SH-SY5Y (cell line): Measurements from ENCODE around the gene VOPP1.

Experiments
- GATA2 ChIP-seq: IDR thresholded peaks from 2 replicates; pipeline ENCODE4 v1.6.1; 2011; ENCODE audit warnings: mild to moderate bottlenecking, low read depth, low read length
- GATA3 ChIP-seq: IDR thresholded peaks from 2 replicates; pipeline ENCODE4 v1.6.1; 2011; ENCODE audit warnings: low read depth, mild to moderate bottlenecking, low read length, moderate library complexity

VOPP1 gene

GRCh38 chr7:55472928-55473725, 99.2 kb downstream of the VOPP1 start:
- TF ChIP-seq GATA2 (no peak), GATA3 (no peak)

- TF ChIP-seq GATA3 (no peak), GATA2 (no peak)
These were observed 102.0 kb downstream of the VOPP1 start for GRCh38 chr7:55470261-55470660.

GRCh38 chr7:55469721-55470120, 102.6 kb downstream of the VOPP1 start:
- TF ChIP-seq GATA3 (no peak), GATA2 (no peak)

GRCh38 chr7:55469271-55469681, 103.0 kb downstream of the VOPP1 start:
- TF ChIP-seq GATA2, result no peak
- no peak for TF ChIP-seq GATA3

- TF ChIP-seq GATA3 (no peak), GATA2 (no peak)
These were observed 103.8 kb downstream of the VOPP1 start for GRCh38 chr7:55468495-55468894.

GRCh38 chr7:55467047-55467593, 105.2 kb downstream of the VOPP1 start:
- TF ChIP-seq GATA3, result no peak
- TF ChIP-seq GATA2, result no peak

- TF ChIP-seq GATA2 (no peak), GATA3 (no peak)
These were observed 106.6 kb downstream of the VOPP1 start for GRCh38 chr7:55465691-55466090.

GRCh38 chr7:55464422-55464821, 107.9 kb downstream of the VOPP1 start:
- TF ChIP-seq GATA2 (no peak), GATA3 (no peak)

GRCh38 chr7:55463686-55464262, 108.5 kb downstream of the VOPP1 start:
- TF ChIP-seq GATA2 (no peak), GATA3 (no peak)

- TF ChIP-seq GATA2, result no peak
- TF ChIP-seq GATA3, result no peak
These were observed 114.0 kb downstream of the VOPP1 start for GRCh38 chr7:55458351-55458750.

GRCh38 chr7:55457801-55458200, 114.5 kb downstream of the VOPP1 start:
- TF ChIP-seq GATA3 (no peak), GATA2 (no peak)

- TF ChIP-seq GATA3, result no peak
- no peak for TF ChIP-seq GATA2
These were observed 119.3 kb downstream of the VOPP1 start for GRCh38 chr7:55452971-55453370.

GRCh38 chr7:55449992-55450535, 122.2 kb downstream of the VOPP1 start:
- no peak for TF ChIP-seq GATA2
- TF ChIP-seq GATA3, result no peak

- no peak for TF ChIP-seq GATA2
- TF ChIP-seq GATA3, result no peak
These were observed 122.9 kb downstream of the VOPP1 start for GRCh38 chr7:55449205-55449991.
